ENCODE measurements around the gene KRT77.

GRCh38 chr12:52684431-52684830 lies 18.9 kb downstream of the KRT77 start:
- TF ChIP-seq POLR2AphosphoS5 (IDR thresholded peaks at IDR 0.05; ENCODE audit: low read depth, low read length) = no peak
- TF ChIP-seq CTCF (IDR thresholded peaks at IDR 0.05) = no peak
- TF ChIP-seq EZH2phosphoT487 (IDR thresholded peaks at IDR 0.05; ENCODE audit: borderline replicate concordance, low read depth) = no peak
- no peak for TF ChIP-seq RAD21 (IDR thresholded peaks at IDR 0.05; ENCODE audit: low read length)
- no peak for TF ChIP-seq FOXM1 (IDR thresholded peaks at IDR 0.05; ENCODE audit: low read depth)
- TF ChIP-seq REST (IDR thresholded peaks at IDR 0.05; ENCODE audit: low read depth, low read length) = no peak
- no peak for TF ChIP-seq SIN3A (IDR thresholded peaks at IDR 0.05; ENCODE audit: borderline replicate concordance, low read depth, low read length)
- no peak for TF ChIP-seq CHD2 (IDR thresholded peaks at IDR 0.05; ENCODE audit: low read length, partially characterized antibody)
- no peak for TF ChIP-seq SMC3 (IDR thresholded peaks at IDR 0.05; ENCODE audit: low read depth, low read length)
- TF ChIP-seq PBX3 (IDR thresholded peaks at IDR 0.05) = no peak
- TF ChIP-seq NFIC (IDR thresholded peaks at IDR 0.05; ENCODE audit: borderline replicate concordance) = no peak

Measured in SK-N-SH (cell line).